Panc1 (cell line): ENCODE measurements around the gene ATOH8. TPM values are rescaled to one million over a fixed set of nuclear protein-coding genes. Genes with fewer than 3 reads are reported as not detected.

ENCODE experiments used
- ATAC-seq: fragments of 200-7000 bp; cut with Tn5 transposase; 2 replicates; pipeline ENCODE4 v1.9.1; 2020; ENCODE audit warnings: mild to moderate bottlenecking, moderate library complexity
- BruUV-seq: library from RNA; stranded (reverse); fragments of 400-500 nt; replicated peaks from 2 replicates; lab custom pipeline; 2021; lab: Mats Ljungman, UMichigan
- CTCF ChIA-PET: fragments of 300-600 bp; sonication (Branson Sonifier 250); formaldehyde crosslinking; loops from one replicate; lab custom pipeline; 2022; ENCODE audit warnings: antibody characterized with exemption; lab: Charles Lee
- POLR2A ChIA-PET: fragments of 300-600 bp; sonication (Branson Sonifier 250); formaldehyde crosslinking; loops from one replicate; lab custom pipeline; 2022; ENCODE audit warnings: antibody characterized with exemption; lab: Charles Lee
- DNase-seq: peaks from one replicate; pipeline ENCODE4 v3.0.0-alpha.2; 2010; ENCODE audit warnings: low read depth, low spot score
- H3K27ac ChIP-seq: 2 replicates; pipeline ENCODE4 v1.5.1; 2011; ENCODE audit warnings: mild to moderate bottlenecking, low read length, inconsistent platforms
- H3K27me3 ChIP-seq: fragments of 200-500 bp; sonication (Bioruptor generic); 2 replicates; pipeline ENCODE4 v1.6.0; 2014; ENCODE audit warnings: low read length, inconsistent platforms; ENCODE audit not compliant: control insufficient read depth, insufficient read depth
- H3K36me3 ChIP-seq: fragments of 200-500 bp; sonication (Bioruptor generic); 2 replicates; pipeline ENCODE4 v1.5.1; 2014; ENCODE audit warnings: inconsistent platforms, mild to moderate bottlenecking, low read length, moderate library complexity; ENCODE audit not compliant: control insufficient read depth, insufficient read depth
- H3K4me1 ChIP-seq: 2 replicates; pipeline ENCODE4 v1.5.1; 2011; ENCODE audit warnings: inconsistent platforms, mild to moderate bottlenecking, low read length, moderate library complexity; ENCODE audit not compliant: control insufficient read depth, insufficient read depth
- H3K4me3 ChIP-seq, 2 experiments: 2 replicates each; pipeline ENCODE4 v1.5.1; 2011 to 2012; ENCODE audit warnings: low read depth in 2 of 2, low read length in 2 of 2, mild to moderate bottlenecking in 2 of 2, inconsistent platforms in 1 of 2, moderate library complexity in 1 of 2
- H3K9me3 ChIP-seq: fragments of 200-500 bp; sonication (Bioruptor generic); 2 replicates; pipeline ENCODE4 v1.5.1; 2014; ENCODE audit warnings: low read depth, mild to moderate bottlenecking, inconsistent platforms, low read length, moderate library complexity; ENCODE audit not compliant: control insufficient read depth, insufficient read depth
- CTCF ChIP-seq: fragments of 450-650 bp; IDR thresholded peaks from 2 replicates; pipeline ENCODE4 v1.5.1; 2017; ENCODE audit warnings: mild to moderate bottlenecking
- POLR2AphosphoS5 ChIP-seq: IDR thresholded peaks from 2 replicates; pipeline ENCODE4 v1.6.1; 2012; ENCODE audit warnings: mild to moderate bottlenecking, low read depth, low read length, moderate library complexity
- REST ChIP-seq, 2 experiments: IDR thresholded peaks; 2 replicates each; pipeline ENCODE4 v1.6.1; 2011 to 2012; ENCODE audit warnings: low read depth in 2 of 2, control low read depth in 1 of 2, low read length in 1 of 2, mild to moderate bottlenecking in 1 of 2, moderate library complexity in 1 of 2; ENCODE audit not compliant: insufficient read depth in 1 of 2
- SIN3A ChIP-seq: IDR thresholded peaks from 2 replicates; pipeline ENCODE4 v1.6.1; 2012; ENCODE audit warnings: low read depth, mild to moderate bottlenecking, low read length, moderate library complexity, borderline replicate concordance; ENCODE audit not compliant: insufficient read depth
- TCF7L2 ChIP-seq: IDR thresholded peaks from 2 replicates; pipeline ENCODE4 v1.6.1; 2011; ENCODE audit warnings: mild to moderate bottlenecking, low read depth, low read length, inconsistent platforms
- in situ Hi-C: cut with HindIII; loops from 2 replicates; pipeline ENCODE4 v1.10.0; 2016; ENCODE audit warnings: low sequenced_read_pairs, low pct_unique_long_range_greater_than_20kb
- intact Hi-C: fragments of 100-400 bp; cut with micrococcal nuclease; formaldehyde crosslinking; loops from one replicate; pipeline ENCODE4 v1.10.0; 2022; ENCODE audit not compliant: unreplicated experiment
- total RNA-seq: library from RNA; stranded (reverse); gene quantifications from one replicate; pipeline ENCODE4 v1.2.1, GENCODE V29; 2021; ENCODE audit not compliant: unreplicated experiment

The ATOH8 gene
- total RNA-seq, 1 experiment from 2014 or later, result 3.8 TPM

GRCh38 chr2:85704800-85705679 lies 48.8 kb upstream of the ATOH8 start:
- POLR2A ChIA-PET, result interaction anchor here (0.6 kb wide), 1 partner anchor 164 kb away, joined by 7 read pairs; no protein-coding TSS in a partner anchor
- intact Hi-C loops, result no loop called here
- H3K4me1 ChIP-seq, result peaks cover 14% of the 10 kb centered on the region; the same call in 1 of the 2 replicates
- no peak overlapping the region for H3K27ac ChIP-seq
- ATAC-seq, result no peak
- no peak for TF ChIP-seq REST (IDR thresholded peaks at IDR 0.05; ENCODE audit: insufficient read depth in 1 of 2, low read depth in 2 of 2, low read length in 1 of 2)
- TF ChIP-seq CTCF, result no peak
- TF ChIP-seq SIN3A, result no peak
- no peak for TF ChIP-seq TCF7L2
- no peak for TF ChIP-seq POLR2AphosphoS5
- in situ Hi-C loops, result loop anchor here (5.0 kb wide), 1 partner anchor 48 kb away; no protein-coding TSS in a partner anchor
- no peaks in the 10 kb centered on the region for H3K36me3 ChIP-seq
- BruUV-seq, result no TSS peak
- H3K4me3 ChIP-seq, result no peak overlapping the region
- peaks cover 2% of the 10 kb centered on the region; the same call in 1 of the 2 replicates for H3K27me3 ChIP-seq
- H3K9me3 ChIP-seq, result no peaks in the 10 kb centered on the region
- CTCF ChIA-PET, result interaction anchor here (0.6 to 0.8 kb wide), 3 partner anchors 13 to 100 kb away, joined by 4 to 6 read pairs (median 4); no protein-coding TSS in a partner anchor
- DNase-seq, result no peak

GRCh38 chr2:85705680-85706039 lies 48.1 kb upstream of the ATOH8 start:
- no peak for ATAC-seq
- in situ Hi-C loops, result loop anchor here (5.0 kb wide), 1 partner anchor 48 kb away; no protein-coding TSS in a partner anchor
- Histone ChIP-seq H3K4me1 (peaks cover 14% of the 10 kb centered on the region; the same call in 1 of the 2 replicates), H3K9me3 (no peaks in the 10 kb centered on the region), H3K27ac (no peak overlapping the region), H3K4me3 (no peak overlapping the region), H3K36me3 (no peaks in the 10 kb centered on the region), H3K27me3 (peaks cover 2% of the 10 kb centered on the region; the same call in 1 of the 2 replicates)
- CTCF ChIA-PET, result no interaction called here
- intact Hi-C loops, result loop anchor here (2.0 kb wide), 1 partner anchor 27 kb away; no protein-coding TSS in a partner anchor
- TF ChIP-seq SIN3A (no peak), CTCF (no peak), REST (IDR thresholded peaks at IDR 0.05; ENCODE audit: insufficient read depth in 1 of 2, low read depth in 2 of 2, low read length in 1 of 2) (no peak), POLR2AphosphoS5 (no peak), TCF7L2 (no peak)
- no TSS peak for BruUV-seq
- POLR2A ChIA-PET, result interaction anchor here (0.6 kb wide), 1 partner anchor 102 kb away, joined by 7 read pairs; no protein-coding TSS in a partner anchor
- DNase-seq, result no peak
